ENCODE measurements around the gene OGFOD2. TPM values are rescaled to one million over a fixed set of nuclear protein-coding genes. Genes with fewer than 3 reads are reported as not detected.

The OGFOD2 gene
- total and polyA plus RNA-seq, 9 of the 15 experiments (the other 6 are each of a cell fraction or from before 2014, with no cell fraction given) = 1.4 to 111 (median 18.5) TPM

- TF ChIP-seq CHD4 (IDR thresholded peaks at IDR 0.05; ENCODE audit: insufficient read depth, insufficient replicate concordance, low read depth, low read length, poor library complexity, severe bottlenecking) (no peak), CTCFL (IDR thresholded peaks at IDR 0.05; ENCODE audit: borderline replicate concordance, insufficient read depth, low read depth, low read length, poor library complexity, severe bottlenecking) (peak; percentile 2), SMARCB1 (IDR thresholded peaks at IDR 0.05; ENCODE audit: insufficient read length, low read depth) (no peak), TGIF2 (CRISPR knock-in tag; IDR thresholded peaks at IDR 0.05) (peak; percentile 62; the same call in 1 of the 2 replicates), ZBTB5 (IDR thresholded peaks at IDR 0.05) (no peak), MYBL2 (IDR thresholded peaks at IDR 0.05; ENCODE audit: low read depth) (no peak), MYBL2 (CRISPR knock-in tag; IDR thresholded peaks at IDR 0.05; ENCODE audit: borderline replicate concordance) (no peak), XRCC5 (IDR thresholded peaks at IDR 0.05; ENCODE audit: low read depth, low read length) (0 out of 2 replicates have a peak, but pooled peaks have one; percentile 54), PYGO2 (tag; IDR thresholded peaks at IDR 0.05) (no peak), SMARCA4 (IDR thresholded peaks at IDR 0.05) (no peak), ETV6 (IDR thresholded peaks at IDR 0.05; ENCODE audit: borderline replicate concordance in 1 of 2, low read depth in 2 of 2, low read length in 1 of 2) (no peak), ETV6 (CRISPR knock-in tag; IDR thresholded peaks at IDR 0.05; ENCODE audit: borderline replicate concordance) (0 out of 2 replicates have a peak, but pooled peaks have one; percentile 29), HINFP (tag; conservative IDR thresholded peaks at IDR 0.05; ENCODE audit: low read depth) (no peak), STAT6 (CRISPR knock-in tag; IDR thresholded peaks at IDR 0.05) (no peak), TBP (optimal IDR thresholded peaks at IDR 0.05; ENCODE audit: low read depth, low read length) (peak; percentile 57), CHCHD3 (CRISPR knock-in tag; IDR thresholded peaks at IDR 0.05) (no peak), IRF1 (CRISPR knock-in tag; IDR thresholded peaks at IDR 0.05; ENCODE audit: borderline replicate concordance) (no peak; the same call in 1 of the 2 replicates)
Measured at GRCh38 chr12:122980183-122981035, 5.4 kb downstream of the OGFOD2 start, which contains the start of gene ARL6IP4 (continued).

Data from K562 (cell line).